Measurements from ENCODE around the gene CDH22.
A peak's percentile ranks its signal among the peaks of the same experiment; 100 is the strongest.

Gene CDH22

DNA sequence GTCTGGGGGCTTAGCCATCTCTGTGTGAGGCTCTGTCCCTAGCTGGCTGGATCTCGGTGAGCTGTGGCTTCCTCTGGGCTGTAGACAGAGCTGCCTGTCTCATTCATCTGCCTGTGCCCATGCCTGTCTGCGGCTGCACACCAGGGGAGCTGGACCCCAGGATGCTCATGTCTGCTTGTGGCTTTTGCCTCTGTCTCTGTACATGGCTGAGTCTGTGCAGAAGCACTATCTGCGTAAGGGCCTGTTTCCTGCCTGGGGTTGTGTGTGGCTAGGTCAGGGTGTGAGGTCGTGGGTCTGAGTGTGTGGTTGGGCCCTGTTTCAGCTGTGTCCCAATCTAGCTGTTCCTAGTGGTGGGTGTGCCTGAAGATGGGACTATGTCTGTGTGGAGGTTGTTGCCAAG lies 68.2 kb downstream of the CDH22 start:
- no peak overlapping the region for H3K9ac ChIP-seq (ENCODE audit: low read length)
- no peaks in the 10 kb centered on the region for H3K79me2 ChIP-seq (ENCODE audit: control insufficient read depth, insufficient read depth, low read length)
- no peak overlapping the region for H2BK15ac ChIP-seq (replicated peaks; ENCODE audit: low read depth)
- no peak overlapping the region for H3K4ac ChIP-seq (ENCODE audit: low read depth, low read length)
- H3K27ac ChIP-seq (ENCODE audit: low read depth, low read length), result no peak overlapping the region
- no peaks in the 10 kb centered on the region for H3K36me3 ChIP-seq (ENCODE audit: control insufficient read depth, insufficient read depth, low read length)
- no peak overlapping the region for H3K4me3 ChIP-seq (ENCODE audit: low read length)
- no peak overlapping the region for H3K4me2 ChIP-seq (ENCODE audit: low read length)
- no CpG with 5 or more reads among the region's 4 CpGs for WGBS (ENCODE audit: extremely low coverage, insufficient coverage, low lambda C conversion rate)
- no peak overlapping the region for H4K5ac ChIP-seq (ENCODE audit: low read length)
- H3K18ac ChIP-seq (ENCODE audit: low read length), result no peak overlapping the region
- no peaks in the 10 kb centered on the region for H3K79me1 ChIP-seq (ENCODE audit: low read length)
- no peaks in the 10 kb centered on the region for H3K4me1 ChIP-seq (ENCODE audit: control insufficient read depth, low read depth, low read length)
- no peaks in the 10 kb centered on the region for H3K27me3 ChIP-seq (ENCODE audit: insufficient read depth, low read length, poor library complexity)
- H4K8ac ChIP-seq (ENCODE audit: low read depth, low read length), result no peak overlapping the region
- H2BK5ac ChIP-seq (ENCODE audit: low read length), result no peak overlapping the region
- H2AK5ac ChIP-seq (ENCODE audit: low read length), result no peak overlapping the region
- no peak overlapping the region for H2BK120ac ChIP-seq (ENCODE audit: low read depth, low read length)
- H3K56ac ChIP-seq (ENCODE audit: low read length), result no peak overlapping the region
- H3K23ac ChIP-seq (ENCODE audit: low read length), result no peak overlapping the region
- DNase-seq, result no peak

DNA sequence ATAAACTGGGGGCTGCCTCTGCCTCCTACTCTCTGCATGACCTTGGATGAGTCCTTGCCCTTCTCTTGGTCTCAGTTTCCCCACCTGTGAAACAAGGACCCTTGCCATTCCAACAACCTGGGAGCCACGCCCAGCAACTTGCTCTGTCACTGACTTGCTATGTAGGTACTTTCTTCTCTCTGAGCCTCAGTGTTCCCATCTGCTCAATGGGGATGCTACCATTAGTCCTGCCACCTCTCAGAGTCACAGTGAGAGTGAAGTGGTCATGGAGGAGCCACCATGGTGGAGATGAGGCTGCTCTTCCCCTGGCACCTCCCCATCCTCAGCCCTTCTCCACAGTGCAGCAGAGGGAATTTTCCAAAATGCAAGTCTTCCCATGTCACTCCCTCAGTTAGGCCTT lies 70.6 kb downstream of the CDH22 start:
- H2BK15ac ChIP-seq (replicated peaks; ENCODE audit: low read depth), result no peak overlapping the region
- H4K8ac ChIP-seq (ENCODE audit: low read depth, low read length), result no peak overlapping the region
- H3K27ac ChIP-seq (ENCODE audit: low read depth, low read length), result no peak overlapping the region
- H2AK5ac ChIP-seq (ENCODE audit: low read length), result no peak overlapping the region
- no peak overlapping the region for H3K4ac ChIP-seq (ENCODE audit: low read depth, low read length)
- H3K4me2 ChIP-seq (ENCODE audit: low read length), result no peak overlapping the region
- no peak overlapping the region for H4K5ac ChIP-seq (ENCODE audit: low read length)
- no peak overlapping the region for H2BK5ac ChIP-seq (ENCODE audit: low read length)
- no peak overlapping the region for H3K9ac ChIP-seq (ENCODE audit: low read length)
- no peaks in the 10 kb centered on the region for H3K36me3 ChIP-seq (ENCODE audit: control insufficient read depth, insufficient read depth, low read length)
- no peaks in the 10 kb centered on the region for H3K79me2 ChIP-seq (ENCODE audit: control insufficient read depth, insufficient read depth, low read length)
- DNase-seq, result no peak
- H3K4me1 ChIP-seq (ENCODE audit: control insufficient read depth, low read depth, low read length), result no peaks in the 10 kb centered on the region
- H2BK120ac ChIP-seq (ENCODE audit: low read depth, low read length), result no peak overlapping the region
- no peaks in the 10 kb centered on the region for H3K79me1 ChIP-seq (ENCODE audit: low read length)
- H3K56ac ChIP-seq (ENCODE audit: low read length), result no peak overlapping the region
- no peak overlapping the region for H3K23ac ChIP-seq (ENCODE audit: low read length)
- H3K4me3 ChIP-seq (ENCODE audit: low read length), result no peak overlapping the region
- H3K27me3 ChIP-seq (ENCODE audit: insufficient read depth, low read length, poor library complexity), result no peaks in the 10 kb centered on the region
- H3K18ac ChIP-seq (ENCODE audit: low read length), result no peak overlapping the region
- WGBS (ENCODE audit: extremely low coverage, insufficient coverage, low lambda C conversion rate), result no CpG with 5 or more reads among the region's 1 CpG

GRCh38 chr20:46237227-46237626 lies 71.1 kb downstream of the CDH22 start:
- Histone ChIP-seq H3K23ac (ENCODE audit: low read length) (no peak overlapping the region), H3K79me1 (ENCODE audit: low read length) (no peaks in the 10 kb centered on the region), H3K4me2 (ENCODE audit: low read length) (no peak overlapping the region), H3K4ac (ENCODE audit: low read depth, low read length) (no peak overlapping the region), H3K36me3 (ENCODE audit: control insufficient read depth, insufficient read depth, low read length) (no peaks in the 10 kb centered on the region), H3K18ac (ENCODE audit: low read length) (no peak overlapping the region), H3K79me2 (ENCODE audit: control insufficient read depth, insufficient read depth, low read length) (no peaks in the 10 kb centered on the region), H3K4me1 (ENCODE audit: control insufficient read depth, low read depth, low read length) (no peaks in the 10 kb centered on the region), H2BK15ac (replicated peaks; ENCODE audit: low read depth) (no peak overlapping the region), H3K27ac (ENCODE audit: low read depth, low read length) (no peak overlapping the region), H3K27me3 (ENCODE audit: insufficient read depth, low read length, poor library complexity) (no peaks in the 10 kb centered on the region), H4K8ac (ENCODE audit: low read depth, low read length) (no peak overlapping the region), H2BK5ac (ENCODE audit: low read length) (no peak overlapping the region), H3K4me3 (ENCODE audit: low read length) (no peak overlapping the region), H2AK5ac (ENCODE audit: low read length) (no peak overlapping the region), H4K5ac (ENCODE audit: low read length) (no peak overlapping the region), H2BK120ac (ENCODE audit: low read depth, low read length) (no peak overlapping the region), H3K56ac (ENCODE audit: low read length) (no peak overlapping the region), H3K9ac (ENCODE audit: low read length) (no peak overlapping the region)
- peak; percentile 43 for DNase-seq
- WGBS (ENCODE audit: extremely low coverage, insufficient coverage, low lambda C conversion rate), result no CpG with 5 or more reads among the region's 10 CpGs

- Histone ChIP-seq H3K4me2 (ENCODE audit: low read length) (no peak overlapping the region), H2AK5ac (ENCODE audit: low read length) (no peak overlapping the region), H2BK15ac (replicated peaks; ENCODE audit: low read depth) (no peak overlapping the region), H3K18ac (ENCODE audit: low read length) (no peak overlapping the region), H3K36me3 (ENCODE audit: control insufficient read depth, insufficient read depth, low read length) (no peaks in the 10 kb centered on the region), H4K8ac (ENCODE audit: low read depth, low read length) (no peak overlapping the region), H3K4ac (ENCODE audit: low read depth, low read length) (no peak overlapping the region), H3K4me1 (ENCODE audit: control insufficient read depth, low read depth, low read length) (no peaks in the 10 kb centered on the region), H3K23ac (ENCODE audit: low read length) (no peak overlapping the region), H3K56ac (ENCODE audit: low read length) (no peak overlapping the region), H3K79me2 (ENCODE audit: control insufficient read depth, insufficient read depth, low read length) (no peaks in the 10 kb centered on the region), H3K4me3 (ENCODE audit: low read length) (no peak overlapping the region), H3K27me3 (ENCODE audit: insufficient read depth, low read length, poor library complexity) (no peaks in the 10 kb centered on the region), H3K79me1 (ENCODE audit: low read length) (no peaks in the 10 kb centered on the region), H4K5ac (ENCODE audit: low read length) (no peak overlapping the region), H3K9ac (ENCODE audit: low read length) (no peak overlapping the region), H3K27ac (ENCODE audit: low read depth, low read length) (no peak overlapping the region), H2BK120ac (ENCODE audit: low read depth, low read length) (no peak overlapping the region), H2BK5ac (ENCODE audit: low read length) (no peak overlapping the region)
- DNase-seq, result no peak
These were observed 73.2 kb downstream of the CDH22 start for GRCh38 chr20:46235077-46235476.

DNA sequence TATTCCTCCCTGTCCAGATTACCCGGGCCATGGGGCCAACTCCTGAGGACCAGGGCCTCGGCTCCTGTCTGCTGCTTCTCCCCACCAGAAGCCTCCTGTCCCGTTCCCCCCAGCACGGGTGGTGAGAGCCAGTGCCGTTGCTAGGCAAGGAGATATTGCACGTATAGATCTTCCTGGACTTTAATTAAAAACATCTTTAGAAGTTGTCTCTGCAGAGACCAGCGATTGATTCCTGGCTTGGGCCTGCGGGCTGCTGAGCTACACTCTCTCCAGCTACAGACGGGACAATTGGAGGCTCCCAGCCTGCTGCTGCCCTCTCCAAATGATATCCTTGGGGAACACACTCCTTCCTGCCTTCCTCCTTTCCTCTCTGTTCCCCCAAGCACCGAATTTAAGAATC lies 74.6 kb downstream of the CDH22 start:
- Histone ChIP-seq H3K18ac (ENCODE audit: low read length) (no peak overlapping the region), H4K5ac (ENCODE audit: low read length) (no peak overlapping the region), H4K8ac (ENCODE audit: low read depth, low read length) (no peak overlapping the region), H2BK120ac (ENCODE audit: low read depth, low read length) (no peak overlapping the region), H3K9ac (ENCODE audit: low read length) (no peak overlapping the region), H2BK5ac (ENCODE audit: low read length) (no peak overlapping the region), H3K56ac (ENCODE audit: low read length) (no peak overlapping the region), H3K23ac (ENCODE audit: low read length) (no peak overlapping the region), H3K4me2 (ENCODE audit: low read length) (no peak overlapping the region), H3K79me1 (ENCODE audit: low read length) (no peaks in the 10 kb centered on the region), H2BK15ac (replicated peaks; ENCODE audit: low read depth) (no peak overlapping the region), H3K4me3 (ENCODE audit: low read length) (no peak overlapping the region), H3K27ac (ENCODE audit: low read depth, low read length) (no peak overlapping the region), H2AK5ac (ENCODE audit: low read length) (no peak overlapping the region), H3K79me2 (ENCODE audit: control insufficient read depth, insufficient read depth, low read length) (no peaks in the 10 kb centered on the region), H3K36me3 (ENCODE audit: control insufficient read depth, insufficient read depth, low read length) (no peaks in the 10 kb centered on the region), H3K27me3 (ENCODE audit: insufficient read depth, low read length, poor library complexity) (no peaks in the 10 kb centered on the region), H3K4me1 (ENCODE audit: control insufficient read depth, low read depth, low read length) (no peaks in the 10 kb centered on the region), H3K4ac (ENCODE audit: low read depth, low read length) (no peak overlapping the region)
- DNase-seq, result no peak
- no CpG with 5 or more reads among the region's 10 CpGs for WGBS (ENCODE audit: extremely low coverage, insufficient coverage, low lambda C conversion rate)

GRCh38 chr20:46232539-46232938 lies 75.8 kb downstream of the CDH22 start:
- no peak for DNase-seq
- Histone ChIP-seq H3K56ac (ENCODE audit: low read length) (no peak overlapping the region), H4K8ac (ENCODE audit: low read depth, low read length) (no peak overlapping the region), H3K4me3 (ENCODE audit: low read length) (no peak overlapping the region), H3K79me2 (ENCODE audit: control insufficient read depth, insufficient read depth, low read length) (no peaks in the 10 kb centered on the region), H3K9ac (ENCODE audit: low read length) (no peak overlapping the region), H3K27ac (ENCODE audit: low read depth, low read length) (no peak overlapping the region), H2BK120ac (ENCODE audit: low read depth, low read length) (no peak overlapping the region), H2BK15ac (replicated peaks; ENCODE audit: low read depth) (no peak overlapping the region), H3K4ac (ENCODE audit: low read depth, low read length) (no peak overlapping the region), H3K27me3 (ENCODE audit: insufficient read depth, low read length, poor library complexity) (no peaks in the 10 kb centered on the region), H3K4me2 (ENCODE audit: low read length) (no peak overlapping the region), H3K36me3 (ENCODE audit: control insufficient read depth, insufficient read depth, low read length) (no peaks in the 10 kb centered on the region), H2BK5ac (ENCODE audit: low read length) (no peak overlapping the region), H3K4me1 (ENCODE audit: control insufficient read depth, low read depth, low read length) (no peaks in the 10 kb centered on the region), H3K23ac (ENCODE audit: low read length) (no peak overlapping the region), H2AK5ac (ENCODE audit: low read length) (no peak overlapping the region), H3K79me1 (ENCODE audit: low read length) (no peaks in the 10 kb centered on the region), H3K18ac (ENCODE audit: low read length) (no peak overlapping the region), H4K5ac (ENCODE audit: low read length) (no peak overlapping the region)
- no CpG with 5 or more reads among the region's 4 CpGs for WGBS (ENCODE audit: extremely low coverage, insufficient coverage, low lambda C conversion rate)
